Motor neuron (in vitro differentiated cells): ENCODE measurements around the gene RNF144A. TPM values are rescaled to one million over a fixed set of nuclear protein-coding genes. Genes with fewer than 3 reads are reported as not detected.
"Not testable (repeated sequence)": the region's sequence is repeated elsewhere in the genome, so short reads cannot be mapped to it uniquely, and the experiment has no call there.

Source experiments
- ATAC-seq, 8 experiments: fragments of 200-7000 bp; cut with Tn5 transposase; replicated peaks in 6 of 8; 2 replicates each; pipeline ENCODE4 v1.8.0; 2021; ENCODE audit warnings: mild to moderate bottlenecking in 8 of 8, moderate library complexity in 8 of 8
- H3K27ac ChIP-seq, 2 donors: fragments of 250-450 bp; sonication (Bioruptor Pico); 2 replicates each; pipeline ENCODE4 v1.9.0; 2021; ENCODE audit warnings: antibody characterized with exemption in 2 of 2, mild to moderate bottlenecking in 2 of 2, moderate library complexity in 1 of 2
- H3K4me1 ChIP-seq, 2 donors: fragments of 250-450 bp; sonication (Bioruptor Pico); replicated peaks in 1 of 2; 2 replicates each; pipeline ENCODE4 v1.6.1; 2021; ENCODE audit warnings: antibody characterized with exemption in 2 of 2, mild to moderate bottlenecking in 2 of 2, moderate library complexity in 1 of 2
- H3K4me3 ChIP-seq, 5 donors: fragments of 250-450 bp; sonication (Bioruptor Pico); 2 replicates each; pipeline ENCODE4 v1.9.0; 2021; ENCODE audit warnings: antibody characterized with exemption in 5 of 5, mild to moderate bottlenecking in 5 of 5, moderate library complexity in 4 of 5
- WGBS, 10 experiments: fragments of 450-650 bp; shearing (Covaris generic); methylation state at CpG; one replicate each; pipeline ENCODE4 v1.0.0; 2022; 5-methylcytosine and 5-hydroxymethylcytosine counted together
- in situ Hi-C, 9 experiments: fragments of 400-800 bp; cut with MboI; loops; one replicate each; pipeline ENCODE4 v1.15.0; 2021; ENCODE audit warnings: low sequenced_read_pairs in 9 of 9, low pct_unique_long_range_greater_than_20kb in 2 of 9; ENCODE audit not compliant: unreplicated experiment in 9 of 9
- total RNA-seq, 8 experiments: library from RNA; unstranded; fragments of 300-600 nt; gene quantifications; 2 replicates each; pipeline versions ENCODE4 v1.2.3 to v1.2.4, GENCODE V29; 2022

Gene RNF144A
- total RNA-seq, 8 experiments from 2014 or later = 8.3 to 34.8 (median 22.5) TPM

DNA sequence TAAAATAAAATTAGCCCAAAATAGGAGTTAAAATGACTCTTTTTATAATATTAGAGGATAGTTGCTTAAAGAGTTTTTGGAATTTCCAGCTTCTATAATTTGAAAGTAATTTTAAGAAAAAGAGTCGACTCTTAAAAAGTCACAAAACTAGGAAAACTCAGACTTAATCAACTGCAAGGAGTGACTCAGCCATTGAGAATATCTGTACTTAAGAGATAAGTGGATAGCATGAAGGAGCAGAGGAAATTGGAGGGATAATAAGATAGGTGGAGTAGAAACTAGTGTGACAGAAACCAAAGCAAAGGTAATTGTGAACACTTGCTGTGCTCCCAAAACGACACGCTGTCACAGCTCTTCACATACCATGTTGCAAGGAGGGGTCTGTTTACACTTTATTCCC lies 31.2 kb upstream of the RNF144A start:
- Histone ChIP-seq H3K4me3 (no peak overlapping the region), H3K4me1 (no peaks in the 10 kb centered on the region), H3K27ac (no peak overlapping the region)
- no peak for ATAC-seq
- WGBS, 10 experiments = 56 to 92% (median 76%) methylated on average over 1 to 3 of the region's 3 CpGs; no CpG with 5 or more reads in 2 of the 10 experiments
- in situ Hi-C loops = no loop called here

DNA sequence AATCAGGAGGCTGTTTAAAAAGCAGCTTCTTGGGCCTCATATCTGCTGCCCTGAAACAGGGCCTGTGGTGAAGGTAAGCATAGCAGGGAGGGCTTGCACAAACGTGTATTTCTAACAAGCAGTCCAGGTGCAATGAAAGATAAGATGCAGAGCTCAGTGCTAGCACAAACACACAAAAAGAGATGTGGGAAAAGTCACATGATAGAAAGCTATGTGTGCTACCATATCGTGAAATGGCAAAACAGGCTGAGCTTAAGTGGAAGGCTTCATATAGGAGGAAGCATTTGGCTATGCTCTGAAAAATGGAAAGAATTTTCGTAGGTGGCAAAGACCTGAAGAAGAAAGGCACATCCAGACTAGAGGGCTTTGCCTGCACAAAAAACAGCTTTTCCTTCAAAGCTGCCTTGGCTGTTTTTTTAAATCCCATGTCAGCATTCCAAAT lies 29.4 kb upstream of the RNF144A start:
- no peak overlapping the region for H3K27ac ChIP-seq
- no peak overlapping the region for H3K4me3 ChIP-seq
- in situ Hi-C loops = no loop called here
- ATAC-seq = no peak
- H3K4me1 ChIP-seq = no peaks in the 10 kb centered on the region
- 0 to 79% (median 48%) methylated on average over 1 to 3 of the region's 3 CpGs; no CpG with 5 or more reads in 2 of the 10 experiments for WGBS, 10 experiments

- H3K27ac ChIP-seq = no peak overlapping the region
- WGBS, 10 experiments = 0 to 92% (median 82%) methylated on average over 1 to 4 of the region's 4 CpGs; no CpG with 5 or more reads in 4 of the 10 experiments
- in situ Hi-C loops = no loop called here
- no peak for ATAC-seq
- no peak overlapping the region for H3K4me3 ChIP-seq
- no peaks in the 10 kb centered on the region for H3K4me1 ChIP-seq
Measured at GRCh38 chr2:6888724-6889123, 28.5 kb upstream of the RNF144A start.

- 0 to 92% (median 68%) methylated on average over 1 to 2 of the region's 2 CpGs; no CpG with 5 or more reads in 4 of the 10 experiments for WGBS, 10 experiments
- in situ Hi-C loops = no loop called here
- ATAC-seq = no peak
- Histone ChIP-seq H3K4me1 (no peaks in the 10 kb centered on the region), H3K4me3 (no peak overlapping the region), H3K27ac (no peak overlapping the region)
Measured at GRCh38 chr2:6893876-6894482, 23.2 kb upstream of the RNF144A start.

DNA sequence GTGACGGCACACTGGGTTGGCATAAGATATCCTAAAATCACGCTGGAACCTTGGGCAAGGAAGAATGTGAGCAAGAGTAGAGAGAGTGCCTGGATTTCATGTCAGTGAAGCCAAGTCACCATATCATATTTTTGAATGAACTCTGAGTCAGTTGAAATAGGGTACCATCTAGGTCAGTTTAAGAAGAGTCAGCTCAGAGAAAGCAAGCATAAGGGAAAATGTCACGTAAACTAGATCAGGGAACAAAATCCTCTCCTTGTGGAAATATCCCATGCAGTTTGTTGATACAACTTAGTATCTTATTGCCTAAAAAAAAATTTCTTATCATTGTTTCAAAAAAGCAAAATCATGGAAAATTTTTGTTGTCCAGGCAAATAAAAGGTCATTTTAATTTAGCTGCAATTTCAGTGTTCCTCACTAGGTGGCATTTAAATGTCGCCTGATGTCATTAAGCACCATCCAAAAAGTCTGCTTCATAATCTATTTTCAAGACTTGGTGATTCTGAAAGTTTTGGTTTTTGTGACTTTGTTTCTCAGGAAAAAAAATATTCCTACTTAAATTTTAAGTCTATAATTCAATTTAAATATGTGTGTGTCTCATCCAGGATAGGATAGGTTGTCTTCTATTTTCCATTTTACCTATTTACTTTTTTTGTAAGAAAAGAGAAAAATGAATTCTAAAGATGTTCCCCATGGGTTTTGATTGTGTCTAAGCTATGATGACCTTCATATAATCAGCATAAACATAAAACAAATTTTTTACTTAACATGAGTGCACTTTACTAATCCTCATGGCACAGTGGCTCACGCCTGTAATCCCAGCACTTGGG lies 20.1 kb upstream of the RNF144A start:
- no peak overlapping the region for H3K4me3 ChIP-seq
- in situ Hi-C loops = no loop called here

DNA sequence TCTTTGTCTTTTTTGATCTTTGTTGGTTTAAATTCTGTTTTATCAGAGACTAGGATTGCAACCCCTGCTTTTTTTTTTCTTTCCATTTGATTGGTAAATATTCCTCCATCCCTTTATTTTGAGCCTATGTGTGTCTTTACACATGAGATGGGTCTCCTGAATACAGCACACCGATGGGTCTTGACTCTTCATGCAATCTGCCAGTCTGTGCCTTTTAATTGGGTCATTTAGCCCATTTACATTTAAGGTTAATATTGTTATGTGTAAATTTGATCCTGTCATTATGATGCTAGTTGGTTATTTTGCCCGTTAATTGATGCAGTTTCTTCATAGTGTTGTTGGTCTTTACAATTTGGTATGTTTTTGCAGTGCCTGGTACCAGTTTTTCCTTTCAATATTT lies 14.6 kb upstream of the RNF144A start:
- H3K27ac ChIP-seq, H3K4me3 ChIP-seq, ATAC-seq, H3K4me1 ChIP-seq: not testable (repeated sequence)
- WGBS, 10 experiments = 50 to 100% (median 77%) methylated on average over 1 to 2 of the region's 2 CpGs
- in situ Hi-C loops = loop anchor here in 2 of 9 experiments (25.0 kb wide), 2 partner anchors 110 to 135 kb away; no protein-coding TSS in a partner anchor

More for the DNA sequence above, 20.1 kb upstream of the RNF144A start:
- peak in 2 of 8 experiments; percentile 21 to 29 for ATAC-seq
- Histone ChIP-seq H3K4me1 (no peaks in the 10 kb centered on the region), H3K27ac (no peak overlapping the region)
- 27 to 94% (median 69%) methylated on average over 3 to 5 of the region's 5 CpGs; no CpG with 5 or more reads in 2 of the 10 experiments for WGBS, 10 experiments

DNA sequence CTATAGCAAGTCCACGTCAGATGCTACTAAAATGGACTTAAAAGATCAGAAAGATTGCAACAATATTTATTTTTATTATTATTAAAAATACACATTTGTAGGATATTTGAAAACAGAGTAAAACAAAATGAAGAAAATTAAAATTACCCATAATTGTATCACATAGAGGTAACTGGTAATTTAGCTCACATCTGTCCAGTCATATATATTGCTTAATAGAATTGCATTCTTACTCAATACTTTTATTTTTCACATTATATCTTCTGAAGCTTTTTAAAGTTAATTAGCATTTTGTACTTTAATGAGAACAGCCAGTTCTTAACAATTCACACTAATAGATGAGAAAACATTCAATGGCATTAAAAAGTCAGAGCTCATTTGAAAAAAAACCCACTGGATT lies 11.5 kb upstream of the RNF144A start:
- 60 to 100% (median 100%) methylated on average over 1 of the region's 1 CpG; no CpG with 5 or more reads in 3 of the 10 experiments for WGBS, 10 experiments
- ATAC-seq = no peak
- Histone ChIP-seq H3K4me1 (no peaks in the 10 kb centered on the region), H3K4me3 (no peak overlapping the region), H3K27ac (no peak overlapping the region)
- in situ Hi-C loops = loop anchor here in 2 of 9 experiments (25.0 kb wide), 2 partner anchors 107 to 132 kb away; no protein-coding TSS in a partner anchor

- Histone ChIP-seq H3K4me1 (no peaks in the 10 kb centered on the region), H3K4me3 (no peak overlapping the region), H3K27ac (no peak overlapping the region)
- ATAC-seq = no peak
- in situ Hi-C loops = loop anchor here in 2 of 9 experiments (25.0 kb wide), 2 partner anchors 106 to 131 kb away; no protein-coding TSS in a partner anchor
- WGBS, 10 experiments = 57 to 100% (median 87%) methylated on average over 1 of the region's 1 CpG; no CpG with 5 or more reads in 4 of the 10 experiments
Measured at GRCh38 chr2:6906165-6906741, 11.0 kb upstream of the RNF144A start.

DNA sequence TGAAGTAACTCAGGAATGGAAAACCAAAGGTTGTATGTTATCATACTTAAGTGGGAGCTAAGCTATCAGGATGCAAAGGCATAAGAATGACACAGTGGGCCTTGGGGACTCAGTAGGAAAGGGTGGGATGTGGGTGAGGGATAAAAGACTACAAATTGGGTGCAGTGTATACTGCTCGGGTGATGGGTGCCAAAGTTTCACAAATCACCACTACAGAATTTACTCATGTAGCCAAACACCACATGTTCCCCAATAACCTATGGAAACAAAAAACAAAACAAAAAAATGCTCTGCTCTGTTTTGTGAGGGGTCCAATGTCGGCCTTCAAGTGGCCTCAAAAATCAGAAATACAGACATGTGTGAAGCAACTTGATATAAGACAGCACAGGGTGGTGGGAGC lies 8.9 kb upstream of the RNF144A start:
- Histone ChIP-seq H3K4me3 (no peak overlapping the region), H3K27ac (no peak overlapping the region), H3K4me1 (no peaks in the 10 kb centered on the region)
- in situ Hi-C loops = loop anchor here in 2 of 9 experiments (25.0 kb wide), 2 partner anchors 104 to 129 kb away; no protein-coding TSS in a partner anchor
- WGBS, 10 experiments = 13 to 100% (median 83%) methylated on average over 1 to 2 of the region's 2 CpGs; no CpG with 5 or more reads in 3 of the 10 experiments
- no peak for ATAC-seq

DNA sequence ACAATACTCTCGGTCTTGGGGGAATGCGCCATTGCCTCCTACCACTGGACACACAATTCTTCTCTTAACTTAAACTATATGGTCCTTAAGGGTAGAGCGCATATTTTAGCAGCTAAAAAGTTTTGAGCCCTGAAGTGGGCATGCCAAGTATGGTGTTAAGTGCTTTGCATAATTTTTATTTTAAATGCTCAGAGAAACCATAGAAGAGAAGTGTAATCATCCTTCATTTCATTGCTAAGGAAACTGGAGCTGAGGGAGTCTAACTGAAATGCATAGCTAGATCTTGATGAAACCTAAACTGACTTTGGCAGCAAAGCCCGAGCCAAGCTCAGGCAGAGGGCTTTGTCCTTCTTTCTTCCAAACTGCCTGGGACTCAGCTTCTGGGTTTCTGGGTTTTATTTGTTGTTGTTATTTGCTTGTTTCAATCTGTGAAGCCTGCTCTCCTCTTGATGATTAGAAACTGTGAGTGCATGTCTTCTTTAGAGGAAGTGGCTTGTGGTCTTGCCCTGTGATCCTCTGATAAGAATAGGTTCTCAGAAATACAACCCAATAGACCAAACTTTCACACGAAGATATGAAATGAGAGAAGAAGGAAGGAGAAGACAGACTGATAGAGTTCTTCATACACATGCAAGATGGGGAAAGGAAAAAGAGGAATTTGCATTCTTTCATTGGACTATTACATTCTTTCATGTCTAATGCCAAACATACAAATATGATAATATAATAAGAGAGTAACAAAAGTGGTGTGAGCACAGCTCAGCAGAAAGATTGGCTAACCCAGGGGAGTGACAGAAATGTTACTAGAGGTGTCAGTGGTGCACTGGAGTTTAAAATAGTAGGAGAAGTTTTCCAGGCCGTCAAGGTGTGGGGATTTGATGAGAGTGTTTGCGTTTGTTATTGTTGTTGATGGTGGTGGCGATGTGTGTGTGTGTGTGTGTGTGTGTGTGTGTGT lies 7.5 kb upstream of the RNF144A start:
- ATAC-seq = no peak
- no peak overlapping the region for H3K4me3 ChIP-seq
- 30 to 94% (median 77%) methylated on average over 1 to 6 of the region's 8 CpGs; no CpG with 5 or more reads in 1 of the 10 experiments for WGBS, 10 experiments
- in situ Hi-C loops = loop anchor here in 2 of 9 experiments (25.0 kb wide), 2 partner anchors 103 to 128 kb away; no protein-coding TSS in a partner anchor
- no peak overlapping the region for H3K27ac ChIP-seq
- peaks cover 0 to 2% of the 10 kb centered on the region in 2 donors for H3K4me1 ChIP-seq

DNA sequence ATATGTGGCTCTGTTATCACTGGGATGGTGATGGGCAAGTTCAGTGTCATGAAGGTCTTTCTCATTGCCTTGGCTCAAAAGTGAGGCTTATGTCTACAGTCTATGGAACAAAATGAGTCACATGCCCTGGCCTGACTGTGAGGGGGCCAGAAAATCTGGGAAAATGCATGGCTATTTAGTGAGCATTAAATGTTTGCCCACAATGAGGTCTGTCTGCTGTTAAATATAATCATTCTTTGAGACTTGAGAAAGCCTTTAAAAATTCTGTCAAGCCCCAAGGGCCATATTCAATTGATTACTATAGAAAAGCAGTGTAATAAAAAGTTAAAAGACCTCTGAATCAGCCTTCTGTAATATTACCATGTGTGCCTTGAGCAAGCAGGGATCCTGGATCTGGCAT lies 5.5 kb upstream of the RNF144A start:
- H3K4me1 ChIP-seq = peaks cover 3 to 5% of the 10 kb centered on the region in 2 donors
- no peak overlapping the region for H3K27ac ChIP-seq
- ATAC-seq = no peak
- H3K4me3 ChIP-seq = no peak overlapping the region
- in situ Hi-C loops = loop anchor here in 2 of 9 experiments (25.0 kb wide), 2 partner anchors 101 to 126 kb away; no protein-coding TSS in a partner anchor
